WTC11 (cell line): ENCODE data around the gene WNT3A. TPM values are rescaled to one million over a fixed set of nuclear protein-coding genes. Genes with fewer than 3 reads are reported as not detected.

Source experiments
- ATAC-seq: fragments of 200-7000 bp; cut with Tn5 transposase; 2 replicates; pipeline ENCODE4 v1.10.0; 2021; ENCODE audit warnings: mild to moderate bottlenecking, moderate library complexity
- CTCF ChIA-PET: fragments of 300-600 bp; sonication (Branson Sonifier 250); formaldehyde crosslinking; loops from one replicate; lab custom pipeline; 2021; ENCODE audit warnings: antibody characterized with exemption; lab: Charles Lee
- POLR2A ChIA-PET: fragments of 350-600 bp; sonication (Branson Sonifier 250); formaldehyde crosslinking; loops from one replicate; lab custom pipeline; 2021; ENCODE audit warnings: antibody characterized with exemption; lab: Charles Lee
- DNase-seq: peaks from one replicate; pipeline ENCODE4 v3.0.0; 2021; ENCODE audit warnings: low spot score
- H3K27ac Mint-ChIP-seq: 2 replicates; pipeline ENCODE4 v1.8.0; 2021; ENCODE audit warnings: mixed read lengths
- H3K27me3 Mint-ChIP-seq: 2 replicates; pipeline ENCODE4 v1.8.0; 2021; ENCODE audit warnings: low read depth, mild to moderate bottlenecking, moderate library complexity, mixed read lengths
- H3K36me3 Mint-ChIP-seq: 2 replicates; pipeline ENCODE4 v1.8.0; 2021; ENCODE audit warnings: mixed read lengths
- H3K4me1 Mint-ChIP-seq: 2 replicates; pipeline ENCODE4 v1.8.0; 2022; ENCODE audit warnings: mixed read lengths
- H3K4me3 Mint-ChIP-seq: 2 replicates; pipeline ENCODE4 v1.8.0; 2021; ENCODE audit warnings: mild to moderate bottlenecking, moderate library complexity, mixed read lengths
- H3K9me3 Mint-ChIP-seq: 2 replicates; pipeline ENCODE4 v1.8.0; 2021; ENCODE audit warnings: mixed read lengths
- ATF3 ChIP-seq: sonication (generic); formaldehyde crosslinking; conservative IDR thresholded peaks from 2 replicates; pipeline ENCODE4 v1.8.1; 2022; ENCODE audit warnings: mild to moderate bottlenecking, missing genetic modification reagents
- CBFB ChIP-seq: sonication (generic); formaldehyde crosslinking; IDR thresholded peaks from 2 replicates; pipeline ENCODE4 v1.8.1; 2022; ENCODE audit warnings: mild to moderate bottlenecking, low read depth, missing genetic modification reagents
- CREB1 ChIP-seq: sonication (generic); formaldehyde crosslinking; IDR thresholded peaks from 2 replicates; pipeline ENCODE4 v1.8.0; 2023; ENCODE audit warnings: mild to moderate bottlenecking, missing genetic modification reagents
- ESRRA ChIP-seq: sonication (generic); formaldehyde crosslinking; IDR thresholded peaks from 2 replicates; pipeline ENCODE4 v1.8.1; 2022; ENCODE audit warnings: mild to moderate bottlenecking, missing genetic modification reagents, borderline replicate concordance
- GABPB1 ChIP-seq: sonication (generic); formaldehyde crosslinking; IDR thresholded peaks from 2 replicates; pipeline ENCODE4 v1.8.1; 2023; ENCODE audit warnings: mild to moderate bottlenecking, missing genetic modification reagents
- GRHL2 ChIP-seq: fragments of 250-450 bp; sonication (Bioruptor Pico); IDR thresholded peaks from 2 replicates; pipeline ENCODE4 v1.8.0; 2022; ENCODE audit warnings: mild to moderate bottlenecking, moderate library complexity; ENCODE audit not compliant: insufficient replicate concordance, severe bottlenecking
- KAT7 ChIP-seq: sonication (generic); formaldehyde crosslinking; IDR thresholded peaks from 2 replicates; pipeline ENCODE4 v1.8.1; 2023; ENCODE audit warnings: missing genetic modification reagents, mild to moderate bottlenecking, borderline replicate concordance
- SMAD4 ChIP-seq: sonication (generic); formaldehyde crosslinking; IDR thresholded peaks from 2 replicates; pipeline ENCODE4 v1.8.0; 2022; ENCODE audit warnings: mild to moderate bottlenecking, missing genetic modification reagents
- USF2 ChIP-seq: sonication (generic); formaldehyde crosslinking; IDR thresholded peaks from 2 replicates; pipeline ENCODE4 v1.8.1; 2023; ENCODE audit warnings: mild to moderate bottlenecking, missing genetic modification reagents, moderate library complexity
- ZMAT4 ChIP-seq: fragments of 250-450 bp; sonication (Bioruptor Pico); IDR thresholded peaks from 2 replicates; pipeline ENCODE4 v1.9.0; 2021; ENCODE audit warnings: mild to moderate bottlenecking
- total RNA-seq: library from RNA; stranded (reverse); gene quantifications from 3 replicates; pipeline ENCODE4 v1.2.3, GENCODE V29; 2021
- TF ChIP-seq, protein P1 (sequence below): sonication (generic); formaldehyde crosslinking; IDR thresholded peaks from 2 replicates; pipeline ENCODE4 v1.8.1; 2022; ENCODE audit warnings: mild to moderate bottlenecking, moderate library complexity, missing genetic modification reagents

The WNT3A gene
- total RNA-seq, 1 experiment from 2014 or later, result 0.17 TPM

GRCh38 chr1:227994632-227995300 lies 12.0 kb upstream of the WNT3A start:
- no peak overlapping the region for H3K27ac Mint-ChIP-seq
- no peak overlapping the region for H3K4me3 Mint-ChIP-seq
- H3K4me1 Mint-ChIP-seq, result no peaks in the 10 kb centered on the region
- 0 out of 2 replicates have a peak, but pooled peaks cover 3% of the 10 kb centered on the region for H3K36me3 Mint-ChIP-seq
- POLR2A ChIA-PET, result no interaction called here
- CTCF ChIA-PET, result no interaction called here
- peaks cover 77% of the 10 kb centered on the region for H3K27me3 Mint-ChIP-seq
- ATAC-seq (no peak), DNase-seq (no peak)
- peaks cover 32% of the 10 kb centered on the region for H3K9me3 Mint-ChIP-seq
- no peak for TF ChIP-seq GRHL2 (CRISPR knock-in tag)

DNA sequence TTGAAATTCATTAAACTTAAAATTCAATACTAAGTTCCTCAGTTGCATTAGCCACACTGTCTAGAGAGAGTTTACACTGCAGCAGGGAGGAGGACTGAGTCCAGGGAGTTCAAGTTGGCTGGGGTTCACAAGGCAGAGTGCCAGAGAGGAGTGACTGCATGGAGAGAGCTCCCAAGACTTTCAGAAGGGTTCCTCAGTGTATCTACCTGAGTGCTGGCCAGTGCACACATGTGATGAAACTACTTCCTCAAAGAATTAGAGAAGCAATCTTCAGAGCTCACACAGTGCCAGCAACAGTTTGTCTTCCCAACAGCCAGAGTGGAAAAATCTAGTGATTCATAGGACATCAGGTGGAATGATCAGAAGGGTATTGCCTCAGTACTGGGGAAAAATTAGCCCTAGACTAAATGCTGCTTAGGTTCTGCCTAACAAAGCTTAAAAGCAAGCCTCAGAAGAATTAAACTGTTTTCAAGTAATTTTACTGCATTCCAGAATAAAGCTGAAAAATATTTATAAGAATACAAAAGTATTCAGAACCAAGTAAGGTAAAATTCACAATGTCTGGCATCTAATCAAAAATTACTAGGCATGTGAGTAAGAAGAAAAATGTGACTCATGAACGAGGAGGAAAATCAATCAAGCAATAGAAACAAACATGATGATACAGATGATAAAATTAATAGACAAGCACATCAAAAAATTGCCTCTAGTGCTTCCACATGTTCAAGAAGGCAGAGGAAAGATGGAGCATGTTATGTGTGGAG lies 10.4 kb upstream of the WNT3A start:
- Mint-ChIP-seq H3K9me3 (peaks cover 31% of the 10 kb centered on the region), H3K4me3 (no peak overlapping the region), H3K4me1 (no peaks in the 10 kb centered on the region), H3K27me3 (peaks cover 84% of the 10 kb centered on the region), H3K27ac (no peak overlapping the region), H3K36me3 (0 out of 2 replicates have a peak, but pooled peaks cover 3% of the 10 kb centered on the region)
- DNase-seq, result no peak
- ChIA-PET POLR2A (no interaction called here), CTCF (interaction anchor here (1.0 kb wide), 1 partner anchor 43 kb away, joined by 3 read pairs; no protein-coding TSS in a partner anchor)
- TF ChIP-seq ZMAT4 (CRISPR knock-in tag), result no peak
- no peak for TF ChIP-seq GABPB1
- TF ChIP-seq USF2, result no peak
- no peak for TF ChIP-seq GRHL2 (CRISPR knock-in tag)
- no peak for TF ChIP-seq CBFB (CRISPR knock-in tag)
- TF ChIP-seq CREB1 (CRISPR knock-in tag), result no peak
- no peak for TF ChIP-seq ESRRA (CRISPR knock-in tag)
- TF ChIP-seq, protein P1, sequence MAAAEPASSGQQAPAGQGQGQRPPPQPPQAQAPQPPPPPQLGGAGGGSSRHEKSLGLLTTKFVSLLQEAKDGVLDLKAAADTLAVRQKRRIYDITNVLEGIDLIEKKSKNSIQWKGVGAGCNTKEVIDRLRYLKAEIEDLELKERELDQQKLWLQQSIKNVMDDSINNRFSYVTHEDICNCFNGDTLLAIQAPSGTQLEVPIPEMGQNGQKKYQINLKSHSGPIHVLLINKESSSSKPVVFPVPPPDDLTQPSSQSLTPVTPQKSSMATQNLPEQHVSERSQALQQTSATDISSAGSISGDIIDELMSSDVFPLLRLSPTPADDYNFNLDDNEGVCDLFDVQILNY, result no peak
- no peak for TF ChIP-seq SMAD4
- TF ChIP-seq ATF3 (CRISPR knock-in tag), result no peak
- no peak for ATAC-seq

DNA sequence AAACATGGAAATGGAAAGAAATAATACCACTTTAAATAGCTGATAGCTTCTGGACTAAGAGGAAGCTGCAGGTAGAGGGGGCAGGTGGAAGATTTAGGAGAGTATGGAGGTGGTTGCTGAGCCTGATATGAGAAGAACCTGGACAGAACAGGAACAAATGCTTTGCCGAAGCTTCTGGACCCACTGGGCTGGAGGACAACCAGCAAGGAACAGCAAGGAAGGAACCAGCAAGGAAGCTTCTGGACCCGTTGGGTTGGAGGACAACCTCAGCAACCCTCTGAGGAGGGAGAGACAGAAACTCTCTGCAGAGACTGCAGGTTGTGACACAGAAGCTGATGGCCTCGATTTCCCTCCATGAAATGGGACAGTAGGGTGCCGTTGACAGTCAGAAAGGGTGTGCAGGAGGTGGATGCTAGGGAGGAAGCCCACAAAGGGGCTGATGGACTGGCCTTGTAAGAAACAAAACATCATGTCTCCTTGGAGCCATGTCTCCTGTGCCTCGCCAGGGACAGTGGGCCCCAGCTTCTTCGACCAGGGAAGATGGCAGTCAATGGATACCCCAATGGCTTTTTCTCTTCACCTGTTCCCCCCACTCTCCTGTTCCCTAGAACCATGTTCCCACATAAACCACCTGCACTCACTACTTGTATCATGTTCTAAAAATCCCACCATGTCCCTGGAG lies 8.3 kb upstream of the WNT3A start:
- Mint-ChIP-seq H3K27ac (no peak overlapping the region), H3K4me3 (no peak overlapping the region), H3K27me3 (peaks cover 94% of the 10 kb centered on the region), H3K36me3 (0 out of 2 replicates have a peak, but pooled peaks cover 3% of the 10 kb centered on the region), H3K4me1 (no peaks in the 10 kb centered on the region), H3K9me3 (peaks cover 28% of the 10 kb centered on the region)
- DNase-seq (no peak), ATAC-seq (no peak)
- POLR2A ChIA-PET, result interaction anchor here (1.0 to 1.3 kb wide), 2 partner anchors 75 to 112 kb away, joined by 3 read pairs; no protein-coding TSS in a partner anchor
- CTCF ChIA-PET, result interaction anchor here (0.7 to 1.8 kb wide), 11 partner anchors 12 to 237 kb away, joined by 3 to 24 read pairs (median 5); partner anchors contain the start of gene IBA57
- TF ChIP-seq KAT7 (CRISPR knock-in tag), result no peak
